ENCODE results near the gene ERC2.

The ERC2 gene

GRCh38 chr3:55988905-55989304 is 479.4 kb downstream of the ERC2 start:
- no peak for DNase-seq (ENCODE audit: low spot score)

- no peak for DNase-seq (ENCODE audit: low spot score)
Observed at GRCh38 chr3:55984626-55985025, 483.6 kb downstream of the ERC2 start.

GRCh38 chr3:55978953-55979352 is 489.3 kb downstream of the ERC2 start:
- no peak for DNase-seq (ENCODE audit: low spot score)

- DNase-seq (ENCODE audit: low spot score) = peak; percentile 65
Observed at GRCh38 chr3:55974421-55975165, 493.7 kb downstream of the ERC2 start.

- DNase-seq (ENCODE audit: low spot score) = no peak
Observed at GRCh38 chr3:55969634-55970033, 498.6 kb downstream of the ERC2 start.

- no peak for DNase-seq (ENCODE audit: low spot score)
Observed at GRCh38 chr3:55968331-55968730, 499.9 kb downstream of the ERC2 start.

- no peak for DNase-seq (ENCODE audit: low spot score)
Observed at GRCh38 chr3:55966566-55966965, 501.7 kb downstream of the ERC2 start.

- DNase-seq (ENCODE audit: low spot score) = no peak
Observed at GRCh38 chr3:55965776-55966175, 502.5 kb downstream of the ERC2 start.

- peak; percentile 81 for DNase-seq (ENCODE audit: low spot score)
Observed at GRCh38 chr3:55964491-55964985, 503.7 kb downstream of the ERC2 start.

- DNase-seq (ENCODE audit: low spot score) = no peak
Observed at GRCh38 chr3:55963601-55964000, 504.7 kb downstream of the ERC2 start.

GRCh38 chr3:55959471-55960080 is 508.7 kb downstream of the ERC2 start:
- peak; percentile 96 for DNase-seq (ENCODE audit: low spot score)

GRCh38 chr3:55958605-55959004 is 509.7 kb downstream of the ERC2 start:
- DNase-seq (ENCODE audit: low spot score) = no peak

- DNase-seq (ENCODE audit: low spot score) = no peak
Observed at GRCh38 chr3:55955891-55956477, 512.3 kb downstream of the ERC2 start.

- no peak for DNase-seq (ENCODE audit: low spot score)
Observed at GRCh38 chr3:55951388-55951787, 516.9 kb downstream of the ERC2 start.

- no peak for DNase-seq (ENCODE audit: low spot score)
Observed at GRCh38 chr3:55947406-55947805, 520.9 kb downstream of the ERC2 start.

GRCh38 chr3:55946574-55947160 is 521.6 kb downstream of the ERC2 start:
- DNase-seq (ENCODE audit: low spot score) = no peak

- no peak for DNase-seq (ENCODE audit: low spot score)
Observed at GRCh38 chr3:55942868-55943267, 525.4 kb downstream of the ERC2 start.

GRCh38 chr3:55939287-55939686 is 529.0 kb downstream of the ERC2 start:
- DNase-seq (ENCODE audit: low spot score) = no peak

- DNase-seq (ENCODE audit: low spot score) = no peak
Observed at GRCh38 chr3:55937301-55937700, 531.0 kb downstream of the ERC2 start.

GRCh38 chr3:55936549-55937052 is 531.7 kb downstream of the ERC2 start:
- DNase-seq (ENCODE audit: low spot score) = no peak

- peak; percentile 68 for DNase-seq (ENCODE audit: low spot score)
Observed at GRCh38 chr3:55935241-55935640, 533.0 kb downstream of the ERC2 start.

GRCh38 chr3:55934771-55935170 is 533.5 kb downstream of the ERC2 start:
- DNase-seq (ENCODE audit: low spot score) = no peak

Data from cerebellar cortex (tissue), 1 donor.